ENCODE results near the gene PGRMC2.

The PGRMC2 gene

GRCh38 chr4:128298852-128299251 lies 11.2 kb upstream of the PGRMC2 start:
- DNase-seq (ENCODE audit: low spot score): no peak

GRCh38 chr4:128298146-128298758 lies 10.6 kb upstream of the PGRMC2 start:
- DNase-seq (ENCODE audit: low spot score): no peak

- DNase-seq (ENCODE audit: low spot score): no peak
Observed at GRCh38 chr4:128295255-128295654, 7.6 kb upstream of the PGRMC2 start.

- DNase-seq (ENCODE audit: low spot score): no peak
Observed at GRCh38 chr4:128294464-128294863, 6.9 kb upstream of the PGRMC2 start.

- DNase-seq (ENCODE audit: low spot score): no peak
Observed at GRCh38 chr4:128292349-128292748, 4.7 kb upstream of the PGRMC2 start.

- DNase-seq (ENCODE audit: low spot score): no peak
Observed at GRCh38 chr4:128291096-128291495, 3.5 kb upstream of the PGRMC2 start.

- DNase-seq (ENCODE audit: low spot score): no peak
Observed at GRCh38 chr4:128290526-128290925, 2.9 kb upstream of the PGRMC2 start.

GRCh38 chr4:128289523-128290158 lies 2.0 kb upstream of the PGRMC2 start:
- no peak for DNase-seq (ENCODE audit: low spot score)

- peak; percentile 51 for DNase-seq (ENCODE audit: low spot score)
Observed at GRCh38 chr4:128288689-128289106, 1.1 kb upstream of the PGRMC2 start.

GRCh38 chr4:128287871-128288688 lies 467 bp upstream of the PGRMC2 start:
- DNase-seq (ENCODE audit: low spot score): peak; percentile 99

- peak; percentile 46 for DNase-seq (ENCODE audit: low spot score)
Observed at GRCh38 chr4:128286474-128287058, 1.0 kb downstream of the PGRMC2 start.

- DNase-seq (ENCODE audit: low spot score): no peak
Observed at GRCh38 chr4:128285085-128285997, 2.3 kb downstream of the PGRMC2 start.

GRCh38 chr4:128284317-128284716 lies 3.3 kb downstream of the PGRMC2 start:
- DNase-seq (ENCODE audit: low spot score): no peak

GRCh38 chr4:128283071-128283470 lies 4.5 kb downstream of the PGRMC2 start:
- no peak for DNase-seq (ENCODE audit: low spot score)

GRCh38 chr4:128282516-128282915 lies 5.1 kb downstream of the PGRMC2 start:
- DNase-seq (ENCODE audit: low spot score): no peak

GRCh38 chr4:128281354-128281753 lies 6.3 kb downstream of the PGRMC2 start:
- no peak for DNase-seq (ENCODE audit: low spot score)

- DNase-seq (ENCODE audit: low spot score): no peak
Observed at GRCh38 chr4:128279624-128280225, 7.9 kb downstream of the PGRMC2 start.

- peak; percentile 82 for DNase-seq (ENCODE audit: low spot score)
Observed at GRCh38 chr4:128277856-128278255, 9.8 kb downstream of the PGRMC2 start.

- DNase-seq (ENCODE audit: low spot score): no peak
Observed at GRCh38 chr4:128275346-128275745, 12.3 kb downstream of the PGRMC2 start.

- DNase-seq (ENCODE audit: low spot score): no peak
Observed at GRCh38 chr4:128271551-128271950, 16.1 kb downstream of the PGRMC2 start.

- no peak for DNase-seq (ENCODE audit: low spot score)
Observed at GRCh38 chr4:128268970-128269369, 18.6 kb downstream of the PGRMC2 start.
